Stomach (tissue), 4 donors: Measurements from ENCODE around the gene TMEM178A.

Experiments
- CTCF ChIP-seq, 7 experiments: fragments of 450-650 bp in 4 of 7; fragments of 200-600 bp in 3 of 7; sonication (generic) in 3 of 7; IDR thresholded peaks; one replicate each; pipeline ENCODE4 v1.5.1; 2016 to 2019; ENCODE audit warnings: antibody characterized with exemption in 7 of 7, control low read depth in 2 of 7, mild to moderate bottlenecking in 1 of 7
- POLR2A ChIP-seq, 4 donors: fragments of 450-650 bp; IDR thresholded peaks; one replicate each; pipeline ENCODE4 v1.6.1; 2016; ENCODE audit warnings: antibody characterized with exemption in 4 of 4, control low read depth in 2 of 4, mild to moderate bottlenecking in 1 of 4, moderate library complexity in 1 of 4
- POLR2AphosphoS5 ChIP-seq, 3 donors: sonication (generic); formaldehyde crosslinking; IDR thresholded peaks; one replicate each; pipeline ENCODE4 v1.6.1; 2016; ENCODE audit warnings: antibody characterized with exemption in 3 of 3

GRCh38 chr2:39739386-39739785 lies 73.7 kb downstream of the TMEM178A start:
- TF ChIP-seq CTCF (IDR thresholded peaks at IDR 0.05) (no peak), POLR2AphosphoS5 (IDR thresholded peaks at IDR 0.05) (no peak), POLR2A (IDR thresholded peaks at IDR 0.05) (no peak)
